BE2C (cell line): Measurements from ENCODE around the gene CABP2.

Source experiments
- DNase-seq: peaks from one replicate; pipeline ENCODE4 v3.0.0-alpha.2; 2020
- H3K27me3 ChIP-seq: fragments of 250-450 bp; sonication (Bioruptor Pico); 2 replicates; pipeline ENCODE4 v1.5.1; 2020; ENCODE audit warnings: mild to moderate bottlenecking
- H3K36me3 ChIP-seq: fragments of 250-450 bp; sonication (Bioruptor Pico); 2 replicates; pipeline ENCODE4 v1.5.1; 2020; ENCODE audit warnings: mild to moderate bottlenecking
- H3K4me1 ChIP-seq: fragments of 250-450 bp; sonication (Bioruptor Pico); 2 replicates; pipeline ENCODE4 v1.5.1; 2020
- H3K4me3 ChIP-seq: 2 replicates; pipeline ENCODE4 v1.5.1; 2011; ENCODE audit warnings: low read depth, low read length
- H3K9me3 ChIP-seq: fragments of 250-450 bp; sonication (Bioruptor Pico); 2 replicates; pipeline ENCODE4 v1.5.1; 2020
- TF ChIP-seq, protein P1 (sequence below): IDR thresholded peaks from 2 replicates; pipeline ENCODE4 v1.5.1; 2012; ENCODE audit warnings: mild to moderate bottlenecking, low read depth, low read length

The CABP2 gene

GRCh38 chr11:67469508-67469811 is 53.8 kb downstream of the CABP2 start:
- no peaks in the 10 kb centered on the region for H3K9me3 ChIP-seq
- no peaks in the 10 kb centered on the region for H3K27me3 ChIP-seq
- no peaks in the 10 kb centered on the region for H3K36me3 ChIP-seq
- H3K4me1 ChIP-seq: no peaks in the 10 kb centered on the region
- peak overlapping the region; percentile 68 for H3K4me3 ChIP-seq
- DNase-seq: no peak
- TF ChIP-seq, protein P1, sequence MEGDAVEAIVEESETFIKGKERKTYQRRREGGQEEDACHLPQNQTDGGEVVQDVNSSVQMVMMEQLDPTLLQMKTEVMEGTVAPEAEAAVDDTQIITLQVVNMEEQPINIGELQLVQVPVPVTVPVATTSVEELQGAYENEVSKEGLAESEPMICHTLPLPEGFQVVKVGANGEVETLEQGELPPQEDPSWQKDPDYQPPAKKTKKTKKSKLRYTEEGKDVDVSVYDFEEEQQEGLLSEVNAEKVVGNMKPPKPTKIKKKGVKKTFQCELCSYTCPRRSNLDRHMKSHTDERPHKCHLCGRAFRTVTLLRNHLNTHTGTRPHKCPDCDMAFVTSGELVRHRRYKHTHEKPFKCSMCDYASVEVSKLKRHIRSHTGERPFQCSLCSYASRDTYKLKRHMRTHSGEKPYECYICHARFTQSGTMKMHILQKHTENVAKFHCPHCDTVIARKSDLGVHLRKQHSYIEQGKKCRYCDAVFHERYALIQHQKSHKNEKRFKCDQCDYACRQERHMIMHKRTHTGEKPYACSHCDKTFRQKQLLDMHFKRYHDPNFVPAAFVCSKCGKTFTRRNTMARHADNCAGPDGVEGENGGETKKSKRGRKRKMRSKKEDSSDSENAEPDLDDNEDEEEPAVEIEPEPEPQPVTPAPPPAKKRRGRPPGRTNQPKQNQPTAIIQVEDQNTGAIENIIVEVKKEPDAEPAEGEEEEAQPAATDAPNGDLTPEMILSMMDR: no peak
